OCI-LY7 (cell line): ENCODE measurements around the gene RDH13. TPM values are rescaled to one million over a fixed set of nuclear protein-coding genes. Genes with fewer than 3 reads are reported as not detected.

ENCODE experiments used
- BruUV-seq: library from RNA; stranded (reverse); fragments of 400-500 nt; replicated peaks from 2 replicates; lab custom pipeline; 2021; lab: Mats Ljungman, UMichigan
- CTCF ChIA-PET: fragments of 300-600 bp; sonication (Branson Sonifier 250); formaldehyde crosslinking; loops from one replicate; lab custom pipeline; 2022; ENCODE audit warnings: antibody characterized with exemption; ENCODE audit not compliant: unreplicated experiment; lab: Charles Lee
- POLR2A ChIA-PET: fragments of 300-600 bp; sonication (Branson Sonifier 250); formaldehyde crosslinking; loops from one replicate; lab custom pipeline; 2022; ENCODE audit warnings: antibody characterized with exemption; lab: Charles Lee
- DNase-seq: peaks from one replicate; pipeline ENCODE4 v3.0.0-alpha.2; 2015; ENCODE audit warnings: low spot score
- H2AFZ ChIP-seq: fragments of 200-600 bp; sonication (generic), shearing (Covaris generic); 2 replicates; pipeline ENCODE4 v1.6.1; 2014; ENCODE audit warnings: mild to moderate bottlenecking, antibody characterized with exemption, low read length, moderate library complexity
- H3K27ac ChIP-seq: fragments of 200-600 bp; sonication (generic); 2 replicates; pipeline ENCODE4 v1.5.1; 2014; ENCODE audit warnings: mixed run types, low read depth, mild to moderate bottlenecking, moderate library complexity, low read length, inconsistent platforms; ENCODE audit not compliant: poor library complexity, severe bottlenecking
- H3K36me3 ChIP-seq: fragments of 200-600 bp; sonication (generic); 2 replicates; pipeline ENCODE4 v1.6.1; 2014; ENCODE audit warnings: mild to moderate bottlenecking, antibody characterized with exemption, low read length, moderate library complexity, mixed read lengths; ENCODE audit not compliant: insufficient read depth
- H3K4me1 ChIP-seq: fragments of 200-600 bp; sonication (generic); 2 replicates; pipeline ENCODE4 v1.5.1; 2014; ENCODE audit warnings: mild to moderate bottlenecking, low read length; ENCODE audit not compliant: insufficient read depth, poor library complexity, severe bottlenecking
- H3K4me2 ChIP-seq: fragments of 200-600 bp; sonication (generic); 2 replicates; pipeline ENCODE4 v1.6.1; 2014; ENCODE audit warnings: mild to moderate bottlenecking, low read length
- H3K4me3 ChIP-seq: fragments of 200-600 bp; sonication (generic); 2 replicates; pipeline ENCODE4 v1.5.1; 2014; ENCODE audit warnings: mild to moderate bottlenecking, low read depth, low read length; ENCODE audit not compliant: poor library complexity, severe bottlenecking
- H3K79me2 ChIP-seq: fragments of 200-600 bp; sonication (generic); 2 replicates; pipeline ENCODE4 v1.6.1; 2016; ENCODE audit warnings: low read depth, mild to moderate bottlenecking, low read length, moderate library complexity, mixed read lengths; ENCODE audit not compliant: insufficient read depth
- H3K9me2 ChIP-seq: fragments of 200-600 bp; sonication (generic); 2 replicates; pipeline ENCODE4 v1.6.1; 2016; ENCODE audit warnings: mild to moderate bottlenecking, low read length, mixed read lengths; ENCODE audit not compliant: insufficient read depth
- H3K9me3 ChIP-seq: fragments of 200-600 bp; sonication (generic); 2 replicates; pipeline ENCODE4 v1.6.1; 2014; ENCODE audit warnings: mild to moderate bottlenecking, mixed run types, low read length, mixed read lengths
- H4K20me1 ChIP-seq: fragments of 200-600 bp; sonication (generic); 2 replicates; pipeline ENCODE4 v1.6.1; 2014; ENCODE audit warnings: mild to moderate bottlenecking, antibody characterized with exemption, low read length, moderate library complexity, mixed read lengths; ENCODE audit not compliant: insufficient read depth
- EZH2phosphoT487 ChIP-seq: fragments of 200-600 bp; sonication (generic); IDR thresholded peaks from 2 replicates; pipeline ENCODE4 v1.6.1; 2018; ENCODE audit warnings: low read depth, borderline replicate concordance, mild to moderate bottlenecking, mixed run types, antibody characterized with exemption, low read length, moderate library complexity, mixed read lengths
- intact Hi-C: fragments of 100-400 bp; cut with micrococcal nuclease; formaldehyde crosslinking; loops from one replicate; pipeline ENCODE4 v1.10.0; 2022; ENCODE audit not compliant: unreplicated experiment
- total RNA-seq, 2 experiments: library from RNA; depleted of rRNA in 1 of 2; stranded (reverse); fragments of >200 nt in 1 of 2; shearing (Covaris generic) in 1 of 2; gene quantifications; 2 replicates each; pipeline ENCODE4 v1.2.3, GENCODE V29; 2014 to 2022
- TF ChIP-seq, protein P1 (sequence below): fragments of 200-600 bp; sonication (generic); conservative IDR thresholded peaks from 2 replicates; pipeline ENCODE4 v1.5.1; 2014; ENCODE audit warnings: mild to moderate bottlenecking, antibody characterized with exemption, low read length, moderate library complexity, mixed read lengths

RDH13 gene
- total RNA-seq, 2 experiments from 2014 or later = 19.5 to 23.1 TPM

DNA sequence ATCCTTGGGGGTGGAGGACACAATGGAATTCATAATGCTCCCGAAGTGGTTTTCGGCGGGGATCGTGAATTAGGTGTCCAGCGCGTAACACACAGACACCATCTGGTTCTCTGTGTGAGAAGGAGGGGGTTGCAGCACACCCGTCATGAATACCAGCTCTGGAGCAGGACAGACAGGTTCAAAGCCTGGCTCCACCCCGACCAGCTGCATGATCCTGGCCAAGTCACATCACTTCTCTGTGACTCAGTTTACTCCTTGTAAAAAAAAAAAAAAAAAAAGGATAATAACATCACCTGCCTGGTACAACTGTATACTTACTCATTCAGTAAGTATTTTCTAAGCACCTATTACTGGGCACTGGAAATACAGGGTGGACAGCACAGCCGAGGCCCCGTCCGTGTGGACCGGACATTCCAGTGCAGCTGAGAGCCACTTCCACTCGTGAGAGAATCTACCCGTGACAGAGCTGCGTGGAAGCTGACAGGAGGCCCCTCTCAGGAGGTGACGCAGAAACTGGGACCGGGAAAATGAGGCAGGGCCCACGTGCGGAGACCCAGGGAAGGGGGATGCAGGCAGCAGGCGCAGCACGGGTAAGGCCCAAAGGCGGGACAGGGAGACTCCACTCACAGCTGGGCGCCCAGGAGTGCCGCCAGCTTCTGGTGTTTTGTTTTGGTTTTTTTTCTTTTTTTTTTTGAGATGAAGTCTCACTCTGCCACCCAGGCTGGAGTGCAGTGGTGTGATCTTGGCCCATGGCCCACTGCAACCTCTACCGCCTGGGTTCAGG is 12.0 kb downstream of the RDH13 start:
- no peak for TF ChIP-seq EZH2phosphoT487
- TF ChIP-seq, protein P1, sequence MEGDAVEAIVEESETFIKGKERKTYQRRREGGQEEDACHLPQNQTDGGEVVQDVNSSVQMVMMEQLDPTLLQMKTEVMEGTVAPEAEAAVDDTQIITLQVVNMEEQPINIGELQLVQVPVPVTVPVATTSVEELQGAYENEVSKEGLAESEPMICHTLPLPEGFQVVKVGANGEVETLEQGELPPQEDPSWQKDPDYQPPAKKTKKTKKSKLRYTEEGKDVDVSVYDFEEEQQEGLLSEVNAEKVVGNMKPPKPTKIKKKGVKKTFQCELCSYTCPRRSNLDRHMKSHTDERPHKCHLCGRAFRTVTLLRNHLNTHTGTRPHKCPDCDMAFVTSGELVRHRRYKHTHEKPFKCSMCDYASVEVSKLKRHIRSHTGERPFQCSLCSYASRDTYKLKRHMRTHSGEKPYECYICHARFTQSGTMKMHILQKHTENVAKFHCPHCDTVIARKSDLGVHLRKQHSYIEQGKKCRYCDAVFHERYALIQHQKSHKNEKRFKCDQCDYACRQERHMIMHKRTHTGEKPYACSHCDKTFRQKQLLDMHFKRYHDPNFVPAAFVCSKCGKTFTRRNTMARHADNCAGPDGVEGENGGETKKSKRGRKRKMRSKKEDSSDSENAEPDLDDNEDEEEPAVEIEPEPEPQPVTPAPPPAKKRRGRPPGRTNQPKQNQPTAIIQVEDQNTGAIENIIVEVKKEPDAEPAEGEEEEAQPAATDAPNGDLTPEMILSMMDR = no peak
- DNase-seq = no peak
- no TSS peak for BruUV-seq
- no peaks in the 10 kb centered on the region for H4K20me1 ChIP-seq
- H3K4me2 ChIP-seq = no peak overlapping the region
- no peaks in the 10 kb centered on the region for H3K79me2 ChIP-seq
- H2AFZ ChIP-seq = no peak overlapping the region
- H3K36me3 ChIP-seq = peaks cover 90% of the 10 kb centered on the region
- no peak overlapping the region for H3K4me3 ChIP-seq
- no peaks in the 10 kb centered on the region for H3K4me1 ChIP-seq
- no peaks in the 10 kb centered on the region for H3K9me3 ChIP-seq
- H3K9me2 ChIP-seq = no peaks in the 10 kb centered on the region
- ChIA-PET POLR2A (no interaction called here), CTCF (no interaction called here)
- intact Hi-C loops = no loop called here
- no peak overlapping the region for H3K27ac ChIP-seq

DNA sequence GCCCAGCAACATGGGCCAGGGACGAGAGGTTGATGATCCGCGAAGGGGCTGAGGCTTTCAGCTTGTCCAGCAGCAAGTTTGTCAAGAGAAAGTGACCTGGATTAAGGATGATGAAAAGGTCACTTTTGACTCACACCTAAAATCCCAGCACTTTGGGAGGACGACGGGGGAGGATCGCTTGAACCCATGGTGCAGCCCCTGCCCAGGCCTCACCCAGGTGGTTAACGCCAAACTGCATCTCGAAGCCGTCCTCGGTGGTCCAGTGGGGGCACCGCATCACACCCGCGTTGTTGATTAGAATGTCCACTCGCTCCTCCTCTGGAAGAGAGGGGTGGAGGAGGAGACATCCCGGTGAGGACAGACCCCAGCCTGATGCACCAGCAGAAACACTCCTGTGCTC is 14.5 kb downstream of the RDH13 start:
- POLR2A ChIA-PET = no interaction called here
- no peak overlapping the region for H3K4me3 ChIP-seq
- H4K20me1 ChIP-seq = no peaks in the 10 kb centered on the region
- CTCF ChIA-PET = no interaction called here
- no peaks in the 10 kb centered on the region for H3K79me2 ChIP-seq
- no peaks in the 10 kb centered on the region for H3K9me2 ChIP-seq
- no peak overlapping the region for H3K4me2 ChIP-seq
- H2AFZ ChIP-seq = no peak overlapping the region
- intact Hi-C loops = no loop called here
- H3K9me3 ChIP-seq = no peaks in the 10 kb centered on the region
- DNase-seq = no peak
- no peaks in the 10 kb centered on the region for H3K4me1 ChIP-seq
- H3K36me3 ChIP-seq = peaks cover 88% of the 10 kb centered on the region
- BruUV-seq = no TSS peak
- no peak for TF ChIP-seq EZH2phosphoT487
- TF ChIP-seq, protein P1 = no peak
- no peak overlapping the region for H3K27ac ChIP-seq

DNA sequence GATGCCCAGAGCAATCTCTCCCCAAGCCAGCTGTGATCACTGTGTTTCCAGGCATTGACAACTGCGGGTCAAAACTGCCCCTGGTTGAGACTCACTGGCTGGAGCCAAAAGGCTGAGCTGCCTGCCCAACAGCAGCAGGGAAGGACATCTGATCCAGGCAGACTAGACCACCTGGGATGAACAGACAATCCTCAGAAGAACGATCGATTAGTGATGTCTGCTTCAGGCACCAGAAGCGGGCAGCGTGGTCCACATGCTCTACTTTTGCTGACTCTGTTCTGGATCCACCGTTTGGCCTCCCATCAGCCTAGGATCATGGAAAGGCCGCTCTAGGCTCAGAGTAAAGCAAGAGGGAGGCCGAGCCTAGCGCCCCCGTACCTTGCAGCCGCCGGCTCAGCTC is 15.0 kb downstream of the RDH13 start:
- H3K9me2 ChIP-seq = no peaks in the 10 kb centered on the region
- H3K79me2 ChIP-seq = no peaks in the 10 kb centered on the region
- no peak overlapping the region for H3K4me3 ChIP-seq
- CTCF ChIA-PET = no interaction called here
- BruUV-seq = no TSS peak
- POLR2A ChIA-PET = no interaction called here
- peaks cover 86% of the 10 kb centered on the region for H3K36me3 ChIP-seq
- DNase-seq = no peak
- H3K4me1 ChIP-seq = no peaks in the 10 kb centered on the region
- no peaks in the 10 kb centered on the region for H4K20me1 ChIP-seq
- no peak for TF ChIP-seq EZH2phosphoT487
- TF ChIP-seq, protein P1 = no peak
- H3K27ac ChIP-seq = no peak overlapping the region
- no peak overlapping the region for H2AFZ ChIP-seq
- no peaks in the 10 kb centered on the region for H3K9me3 ChIP-seq
- no peak overlapping the region for H3K4me2 ChIP-seq
- intact Hi-C loops = no loop called here
